ENCODE data around the gene INO80C.

The INO80C gene

GRCh38 chr18:35515460-35516130 is 17.8 kb upstream of the INO80C start:
- DNase-seq, result no peak
- Histone ChIP-seq H3K9me3 (ENCODE audit: insufficient read depth, low read length, severe bottlenecking) (no peaks in the 10 kb centered on the region), H3K36me3 (ENCODE audit: insufficient read depth, low read length) (no peaks in the 10 kb centered on the region), H3K79me2 (ENCODE audit: insufficient read depth, low read length) (no peaks in the 10 kb centered on the region), H3K4me2 (ENCODE audit: insufficient read depth, low read length) (no peak overlapping the region), H3K9ac (ENCODE audit: low read depth, low read length) (no peak overlapping the region), H3K27ac (ENCODE audit: low read length) (no peak overlapping the region), H3K4me1 (ENCODE audit: insufficient read depth, low read length) (no peaks in the 10 kb centered on the region), H4K20me1 (ENCODE audit: insufficient read depth, low read length) (no peaks in the 10 kb centered on the region), H2AFZ (ENCODE audit: low read depth, low read length) (no peak overlapping the region), H3K27me3 (ENCODE audit: insufficient read depth, low read length, poor library complexity) (no peaks in the 10 kb centered on the region), H3K4me3 (ENCODE audit: low read depth in 1 of 2, low read length in 2 of 2) (no peak overlapping the region)
- ATAC-seq (ENCODE audit: insufficient read depth, low read depth), result no peak
- no peak for TF ChIP-seq EZH2 (IDR thresholded peaks at IDR 0.05; ENCODE audit: borderline replicate concordance, low read depth, low read length, severe bottlenecking)
- TF ChIP-seq CTCF (IDR thresholded peaks at IDR 0.05; ENCODE audit: borderline replicate concordance, extremely low read depth, low read length, poor library complexity, severe bottlenecking), result no peak

GRCh38 chr18:35514752-35515459 is 17.1 kb upstream of the INO80C start:
- no peaks in the 10 kb centered on the region for H3K4me1 ChIP-seq (ENCODE audit: insufficient read depth, low read length)
- no peak for ATAC-seq (ENCODE audit: insufficient read depth, low read depth)

GRCh38 chr18:35514283-35514682 is 16.5 kb upstream of the INO80C start:
- Histone ChIP-seq H3K9me3 (ENCODE audit: insufficient read depth, low read length, severe bottlenecking) (no peaks in the 10 kb centered on the region), H3K36me3 (ENCODE audit: insufficient read depth, low read length) (no peaks in the 10 kb centered on the region), H2AFZ (ENCODE audit: low read depth, low read length) (no peak overlapping the region), H3K79me2 (ENCODE audit: insufficient read depth, low read length) (no peaks in the 10 kb centered on the region), H3K4me2 (ENCODE audit: insufficient read depth, low read length) (no peak overlapping the region), H3K4me1 (ENCODE audit: insufficient read depth, low read length) (no peaks in the 10 kb centered on the region), H3K27me3 (ENCODE audit: insufficient read depth, low read length, poor library complexity) (no peaks in the 10 kb centered on the region), H4K20me1 (ENCODE audit: insufficient read depth, low read length) (no peaks in the 10 kb centered on the region), H3K27ac (ENCODE audit: low read length) (no peak overlapping the region), H3K4me3 (ENCODE audit: low read depth in 1 of 2, low read length in 2 of 2) (no peak overlapping the region), H3K9ac (ENCODE audit: low read depth, low read length) (no peak overlapping the region)
- DNase-seq (no peak), ATAC-seq (ENCODE audit: insufficient read depth, low read depth) (no peak)
- TF ChIP-seq CTCF (IDR thresholded peaks at IDR 0.05; ENCODE audit: borderline replicate concordance, extremely low read depth, low read length, poor library complexity, severe bottlenecking) (no peak), EZH2 (IDR thresholded peaks at IDR 0.05; ENCODE audit: borderline replicate concordance, low read depth, low read length, severe bottlenecking) (no peak)

More at GRCh38 chr18:35514752-35515459, 17.1 kb upstream of the INO80C start:
- Histone ChIP-seq H3K27ac (ENCODE audit: low read length) (no peak overlapping the region), H3K79me2 (ENCODE audit: insufficient read depth, low read length) (no peaks in the 10 kb centered on the region), H3K9me3 (ENCODE audit: insufficient read depth, low read length, severe bottlenecking) (no peaks in the 10 kb centered on the region), H3K9ac (ENCODE audit: low read depth, low read length) (no peak overlapping the region), H4K20me1 (ENCODE audit: insufficient read depth, low read length) (no peaks in the 10 kb centered on the region), H3K4me2 (ENCODE audit: insufficient read depth, low read length) (no peak overlapping the region), H2AFZ (ENCODE audit: low read depth, low read length) (no peak overlapping the region), H3K36me3 (ENCODE audit: insufficient read depth, low read length) (no peaks in the 10 kb centered on the region), H3K27me3 (ENCODE audit: insufficient read depth, low read length, poor library complexity) (no peaks in the 10 kb centered on the region), H3K4me3 (ENCODE audit: low read depth in 1 of 2, low read length in 2 of 2) (no peak overlapping the region)
- TF ChIP-seq CTCF (IDR thresholded peaks at IDR 0.05; ENCODE audit: borderline replicate concordance, extremely low read depth, low read length, poor library complexity, severe bottlenecking) (no peak), EZH2 (IDR thresholded peaks at IDR 0.05; ENCODE audit: borderline replicate concordance, low read depth, low read length, severe bottlenecking) (no peak)
- DNase-seq, result no peak

Data from DND-41 (cell line).